Erythroblast (primary cell): ENCODE data around the gene RDM1.

Experiments
- GATA1 ChIP-seq: IDR thresholded peaks from 2 replicates; pipeline ENCODE4 v1.6.1; 2011; ENCODE audit warnings: low read depth, mild to moderate bottlenecking, control low read depth, low read length, moderate library complexity
- POLR2A ChIP-seq: IDR thresholded peaks from 2 replicates; pipeline ENCODE4 v1.6.1; 2011; ENCODE audit warnings: mild to moderate bottlenecking, low read length

- no peak for TF ChIP-seq POLR2A
- no peak for TF ChIP-seq GATA1
Measured at GRCh38 chr17:35868737-35869136, 61.8 kb downstream of the RDM1 start, which contains the start of gene HEATR9.
